ENCODE results near the gene GABARAP. TPM values are rescaled to one million over a fixed set of nuclear protein-coding genes. Genes with fewer than 3 reads are reported as not detected.

GABARAP gene
- total and polyA plus RNA-seq, 2 of the 4 experiments (the other 2 are of a cell fraction), result 77.8 to 780 TPM

DNA sequence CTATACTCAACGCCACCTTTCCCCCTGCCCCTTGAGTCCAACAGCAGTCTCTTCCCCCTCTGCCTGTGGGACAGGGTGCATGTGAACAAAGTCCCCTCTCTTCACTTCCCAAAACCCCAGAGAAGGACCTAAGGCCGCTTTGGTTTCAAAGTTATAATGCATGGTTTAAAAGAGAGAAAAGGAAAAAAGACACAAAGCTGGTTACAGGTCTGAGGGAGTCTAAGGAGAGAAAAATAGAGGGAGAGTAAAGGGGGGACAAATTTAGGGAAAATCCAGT, 1.1 kb upstream of the GABARAP start:
- Histone ChIP-seq H2BK20ac (ENCODE audit: low read depth, low read length) (no peak overlapping the region), H3K4ac (ENCODE audit: low read depth, low read length) (peak overlapping the region; percentile 51), H3K79me1 (ENCODE audit: low read depth in 1 of 2, low read length in 2 of 2) (peaks cover 13 to 49% of the 10 kb centered on the region in 2 experiments), H3K9me3 (ENCODE audit: control insufficient read depth, insufficient read depth, low read length) (no peaks in the 10 kb centered on the region), H4K91ac (ENCODE audit: insufficient read depth, low read depth, low read length) (peak overlapping the region; percentile 69), H3K56ac (ENCODE audit: extremely low read depth, insufficient read depth, low read length) (no peak overlapping the region; the same call in none of the 2 replicates), H2AK5ac (ENCODE audit: low read depth, low read length) (peak overlapping the region; percentile 77), H3K14ac (replicated peaks; ENCODE audit: low read depth, low read length) (peak overlapping the region; percentile 69), H3K36me3 (ENCODE audit: control insufficient read depth, insufficient read depth, low read length) (peaks cover 28% of the 10 kb centered on the region), H3K4me2 (ENCODE audit: low read depth, low read length) (peak overlapping the region; percentile 95), H3K27me3 (ENCODE audit: control insufficient read depth, insufficient read depth, low read length) (no peaks in the 10 kb centered on the region), H4K8ac (ENCODE audit: low read depth in 2 of 2, low read length in 2 of 2) (peak overlapping the region; percentile 80 to 87; a peak in 3 of 4 replicates), H3K18ac (ENCODE audit: low read depth, low read length) (no peak overlapping the region; the same call in 1 of the 2 replicates), H2BK120ac (ENCODE audit: low read depth, low read length) (no peak overlapping the region; the same call in 1 of the 2 replicates), H3K23ac (ENCODE audit: low read depth, low read length) (peak overlapping the region; percentile 10; the same call in 1 of the 2 replicates), H2AK9ac (replicated peaks; ENCODE audit: low read depth, low read length, poor library complexity) (peak overlapping the region; percentile 92), H2AFZ (replicated peaks; ENCODE audit: low read length, poor library complexity) (peak overlapping the region; percentile 90), H3K9ac (ENCODE audit: low read depth, low read length) (peak overlapping the region; percentile 81), H3K27ac (ENCODE audit: insufficient read depth, low read length) (peak overlapping the region; percentile 82), H2BK5ac (ENCODE audit: low read depth, low read length, poor library complexity, severe bottlenecking) (peak overlapping the region; percentile 68), H3K9me1 (ENCODE audit: insufficient read depth, low read length) (no peaks in the 10 kb centered on the region), H3K4me1 (ENCODE audit: control insufficient read depth, insufficient read depth, low read length) (peaks cover 8% of the 10 kb centered on the region), H3K4me3 (ENCODE audit: insufficient read depth, low read depth, low read length) (peak overlapping the region; percentile 90), H4K5ac (ENCODE audit: low read depth, low read length) (peak overlapping the region; percentile 77), H2BK15ac (ENCODE audit: low read depth, low read length) (peak overlapping the region; percentile 39; the same call in 1 of the 3 replicates), H4K20me1 (ENCODE audit: insufficient read depth, low read length) (peaks cover 7% of the 10 kb centered on the region; the same call in 1 of the 2 replicates)
- CTCF ChIA-PET, result no interaction called here
- in situ Hi-C loops (cut with MboI; ENCODE audit: low sequenced_read_pairs) (loop anchor here (25.0 kb wide), 1 partner anchor 919 kb away; the partner anchor contains the start of genes PER1 and VAMP2), intact Hi-C loops (cut with micrococcal nuclease) (no loop called here), dilution Hi-C loops (cut with HindIII; ENCODE audit: low sequenced_read_pairs, unreplicated experiment) (no loop called here)
- POLR2A ChIA-PET (ENCODE audit: unreplicated experiment), result no interaction called here
- ATAC-seq (ENCODE audit: low read depth) (no peak), DNase-seq (no peak)
- BruUV-seq (replicated peaks), result no TSS peak
- WGBS, 2 experiments (ENCODE audit: extremely low coverage in 2 of 2, insufficient read length in 1 of 2), result no CpG with 5 or more reads among the region's 2 CpGs
- TF ChIP-seq CHD1 (IDR thresholded peaks at IDR 0.05; ENCODE audit: low read depth, low read length), result no peak
- no peak for TF ChIP-seq CTCF (conservative IDR thresholded peaks at IDR 0.05; ENCODE audit: low read depth, low read length)
- no peak for TF ChIP-seq CEBPB (IDR thresholded peaks at IDR 0.05; ENCODE audit: low read depth, low read length)
- no peak for TF ChIP-seq POLR2A (IDR thresholded peaks at IDR 0.05; ENCODE audit: low read depth, low read length)
- no peak for TF ChIP-seq USF2 (IDR thresholded peaks at IDR 0.05; ENCODE audit: low read depth, low read length)
- TF ChIP-seq MAFK (IDR thresholded peaks at IDR 0.05; ENCODE audit: low read depth, low read length), result no peak
- TF ChIP-seq BHLHE40 (IDR thresholded peaks at IDR 0.05; ENCODE audit: low read depth, low read length), result no peak
- no peak for TF ChIP-seq MAZ (IDR thresholded peaks at IDR 0.05; ENCODE audit: borderline replicate concordance, low read depth, low read length)
- no peak for TF ChIP-seq NFE2L2 (IDR thresholded peaks at IDR 0.05; ENCODE audit: low read depth, low read length)
- no peak for TF ChIP-seq RFX5 (IDR thresholded peaks at IDR 0.05; ENCODE audit: low read depth, low read length)
- no peak for TF ChIP-seq SMC3 (IDR thresholded peaks at IDR 0.05; ENCODE audit: low read depth, low read length)
- no peak for TF ChIP-seq MXI1 (IDR thresholded peaks at IDR 0.05; ENCODE audit: borderline replicate concordance, low read depth, low read length)

Measured in IMR-90 (cell line).